GM19452 (cell line): ENCODE results near the gene CCDC124.
"Not testable (repeated sequence)": the region's sequence is repeated elsewhere in the genome, so short reads cannot be mapped to it uniquely, and the experiment has no call there.

ENCODE experiments used
- ATAC-seq: cut with Tn5 transposase; IDR thresholded peaks from one replicate; pipeline ENCODE4 v1.9.1; 2021; ENCODE audit not compliant: unreplicated experiment

Gene CCDC124

GRCh38 chr19:17981611-17982010 is 48.8 kb downstream of the CCDC124 start:
- no peak for ATAC-seq

GRCh38 chr19:17982430-17982829 is 49.6 kb downstream of the CCDC124 start:
- no peak for ATAC-seq

- ATAC-seq: no peak
Observed at GRCh38 chr19:17985037-17985818, 52.4 kb downstream of the CCDC124 start.

- ATAC-seq: not testable (repeated sequence)
Observed at GRCh38 chr19:17986569-17986968, 53.8 kb downstream of the CCDC124 start.

GRCh38 chr19:17988161-17988560 is 55.3 kb downstream of the CCDC124 start:
- no peak for ATAC-seq

GRCh38 chr19:17989425-17990094 is 56.7 kb downstream of the CCDC124 start:
- no peak for ATAC-seq

GRCh38 chr19:17993076-17993813 is 60.4 kb downstream of the CCDC124 start:
- ATAC-seq: no peak
